ENCODE measurements around the gene C1orf94. TPM values are rescaled to one million over a fixed set of nuclear protein-coding genes. Genes with fewer than 3 reads are reported as not detected.

The C1orf94 gene
- polyA plus RNA-seq, 1 donor (not counting 4 experiments of a cell fraction or from before 2014, with no cell fraction given) = 0.05 TPM

- no peak overlapping the region for H3K9ac ChIP-seq (ENCODE audit: control insufficient read depth, extremely low read depth, insufficient read depth, low read length)
- no peaks in the 10 kb centered on the region for H4K20me1 ChIP-seq (ENCODE audit: control insufficient read depth, extremely low read depth, insufficient read depth, low read length)
- H3K9me1 ChIP-seq (ENCODE audit: control insufficient read depth, extremely low read depth, insufficient read depth, low read length) = no peaks in the 10 kb centered on the region
- no peaks in the 10 kb centered on the region for H3K27me3 ChIP-seq (ENCODE audit: control insufficient read depth, extremely low read depth, insufficient read depth, low read length)
- no peak overlapping the region for H3K4me3 ChIP-seq (ENCODE audit: control insufficient read depth in 2 of 3, extremely low read depth in 1 of 3, insufficient read depth in 2 of 3, low read depth in 1 of 3, low read length in 3 of 3)
- no peaks in the 10 kb centered on the region for H3K79me2 ChIP-seq (ENCODE audit: control insufficient read depth, insufficient read depth, low read length)
- dilution Hi-C loops (cut with MboI; ENCODE audit: extremely low pct_ligation_motif_present, low sequenced_read_pairs) = no loop called here
- no peak overlapping the region for H3K27ac ChIP-seq (ENCODE audit: control insufficient read depth, insufficient read depth, low read length)
- H3K9me3 ChIP-seq (ENCODE audit: control insufficient read depth, low read depth, low read length) = no peaks in the 10 kb centered on the region
- DNase-seq (ENCODE audit: low read depth, low spot score) = no peak
- TF ChIP-seq EZH2 (IDR thresholded peaks at IDR 0.05; ENCODE audit: low read length) (no peak), CTCF (optimal IDR thresholded peaks at IDR 0.05 in 1 of 3, IDR thresholded peaks at IDR 0.05 in 1 of 3, conservative IDR thresholded peaks at IDR 0.05 in 1 of 3; ENCODE audit: extremely low read depth in 1 of 3, insufficient read depth in 2 of 3, low read length in 3 of 3) (no peak)
- no peak for FAIRE-seq
- H3K4me2 ChIP-seq (ENCODE audit: control insufficient read depth, extremely low read depth, insufficient read depth, low read depth, low read length) = no peak overlapping the region
- no peak overlapping the region for H2AFZ ChIP-seq (ENCODE audit: control insufficient read depth, low read length)
- H3K4me1 ChIP-seq (ENCODE audit: control insufficient read depth, extremely low read depth, insufficient read depth, low read length) = no peaks in the 10 kb centered on the region
- no peaks in the 10 kb centered on the region for H3K36me3 ChIP-seq (ENCODE audit: control insufficient read depth in 2 of 2, extremely low read depth in 1 of 2, insufficient read depth in 2 of 2, low read length in 2 of 2)
Observed at GRCh38 chr1:34144766-34145165, 31.9 kb upstream of the C1orf94 start.

GRCh38 chr1:34147301-34147700 lies 29.4 kb upstream of the C1orf94 start:
- no peaks in the 10 kb centered on the region for H3K36me3 ChIP-seq (ENCODE audit: control insufficient read depth in 2 of 2, extremely low read depth in 1 of 2, insufficient read depth in 2 of 2, low read length in 2 of 2)
- no peaks in the 10 kb centered on the region for H3K9me1 ChIP-seq (ENCODE audit: control insufficient read depth, extremely low read depth, insufficient read depth, low read length)
- no peaks in the 10 kb centered on the region for H3K4me1 ChIP-seq (ENCODE audit: control insufficient read depth, extremely low read depth, insufficient read depth, low read length)
- no peak overlapping the region for H3K4me3 ChIP-seq (ENCODE audit: control insufficient read depth in 2 of 3, extremely low read depth in 1 of 3, insufficient read depth in 2 of 3, low read depth in 1 of 3, low read length in 3 of 3)
- no peak for DNase-seq (ENCODE audit: low read depth, low spot score)
- H3K4me2 ChIP-seq (ENCODE audit: control insufficient read depth, extremely low read depth, insufficient read depth, low read depth, low read length) = no peak overlapping the region
- no peak overlapping the region for H3K27ac ChIP-seq (ENCODE audit: control insufficient read depth, insufficient read depth, low read length)
- FAIRE-seq = no peak
- no peak overlapping the region for H3K9ac ChIP-seq (ENCODE audit: control insufficient read depth, extremely low read depth, insufficient read depth, low read length)
- dilution Hi-C loops (cut with MboI; ENCODE audit: extremely low pct_ligation_motif_present, low sequenced_read_pairs) = no loop called here
- H4K20me1 ChIP-seq (ENCODE audit: control insufficient read depth, extremely low read depth, insufficient read depth, low read length) = no peaks in the 10 kb centered on the region
- no peaks in the 10 kb centered on the region for H3K9me3 ChIP-seq (ENCODE audit: control insufficient read depth, low read depth, low read length)
- no peaks in the 10 kb centered on the region for H3K27me3 ChIP-seq (ENCODE audit: control insufficient read depth, extremely low read depth, insufficient read depth, low read length)
- TF ChIP-seq CTCF (optimal IDR thresholded peaks at IDR 0.05 in 1 of 3, IDR thresholded peaks at IDR 0.05 in 1 of 3, conservative IDR thresholded peaks at IDR 0.05 in 1 of 3; ENCODE audit: extremely low read depth in 1 of 3, insufficient read depth in 2 of 3, low read length in 3 of 3) (no peak), EZH2 (IDR thresholded peaks at IDR 0.05; ENCODE audit: low read length) (no peak)
- H2AFZ ChIP-seq (ENCODE audit: control insufficient read depth, low read length) = no peak overlapping the region
- no peaks in the 10 kb centered on the region for H3K79me2 ChIP-seq (ENCODE audit: control insufficient read depth, insufficient read depth, low read length)

Data from keratinocyte (primary cell).